HUES64 (cell line): ENCODE measurements around the gene NDUFAF3.
"Not testable (repeated sequence)": the region's sequence is repeated elsewhere in the genome, so short reads cannot be mapped to it uniquely, and the experiment has no call there.

Experiments used
- H3K27ac ChIP-seq: 2 replicates; pipeline ENCODE4 v1.7.0; 2013; ENCODE audit warnings: low read depth, low read length, inconsistent platforms
- H3K27me3 ChIP-seq: 2 replicates; pipeline ENCODE4 v1.6.1; 2013; ENCODE audit warnings: mild to moderate bottlenecking, low read length; ENCODE audit not compliant: insufficient read depth
- H3K36me3 ChIP-seq: 2 replicates; pipeline ENCODE4 v1.6.1; 2013; ENCODE audit warnings: mild to moderate bottlenecking, low read length; ENCODE audit not compliant: insufficient read depth
- H3K4me1 ChIP-seq: 2 replicates; pipeline ENCODE4 v1.6.1; 2013; ENCODE audit warnings: mild to moderate bottlenecking, low read length, moderate library complexity; ENCODE audit not compliant: insufficient read depth
- H3K4me3 ChIP-seq: 2 replicates; pipeline ENCODE4 v1.5.1; 2013; ENCODE audit warnings: mild to moderate bottlenecking, low read length, moderate library complexity
- H3K9ac ChIP-seq: 2 replicates; pipeline ENCODE4 v1.6.1; 2013; ENCODE audit warnings: mild to moderate bottlenecking, low read depth, low read length
- H3K9me3 ChIP-seq: 2 replicates; pipeline ENCODE4 v1.6.1; 2013; ENCODE audit warnings: low read depth, low read length; ENCODE audit not compliant: insufficient read depth
- WGBS: fragments of 150-250, 120-280 bp; methylation state at CpG from one replicate; pipeline ENCODE4 v1.1.7; 2013; ENCODE audit warnings: missing lambda C conversion rate; 5-methylcytosine and 5-hydroxymethylcytosine counted together

NDUFAF3 gene

GRCh38 chr3:49004352-49005302 lies 17.3 kb upstream of the NDUFAF3 start:
- Histone ChIP-seq H3K9me3 (no peaks in the 10 kb centered on the region), H3K36me3 (peaks cover 4% of the 10 kb centered on the region; the same call in 1 of the 2 replicates), H3K27ac (no peak overlapping the region), H3K9ac (no peak overlapping the region), H3K4me3 (no peak overlapping the region), H3K27me3 (no peaks in the 10 kb centered on the region), H3K4me1 (peaks cover 11% of the 10 kb centered on the region)
- 90% methylated on average over 16 of the region's 16 CpGs for WGBS

- Histone ChIP-seq H3K27ac (no peak overlapping the region), H3K9ac (no peak overlapping the region), H3K9me3 (no peaks in the 10 kb centered on the region), H3K4me3 (no peak overlapping the region), H3K36me3 (peaks cover 5% of the 10 kb centered on the region; the same call in 1 of the 2 replicates), H3K27me3 (no peaks in the 10 kb centered on the region), H3K4me1 (0 out of 2 replicates have a peak, but pooled peaks cover 6% of the 10 kb centered on the region)
- WGBS, result 97% methylated on average over 3 of the region's 3 CpGs
These were observed 16.6 kb upstream of the NDUFAF3 start for GRCh38 chr3:49005303-49005680.

- H3K4me3 ChIP-seq, result peak overlapping the region; percentile 96
- no peak overlapping the region for H3K9ac ChIP-seq
- peaks cover 5% of the 10 kb centered on the region; the same call in 1 of the 2 replicates for H3K36me3 ChIP-seq
- H3K27ac ChIP-seq, result no peak overlapping the region
- WGBS, result 93% methylated on average over 5 of the region's 5 CpGs
- H3K4me1 ChIP-seq, result 0 out of 2 replicates have a peak, but pooled peaks cover 6% of the 10 kb centered on the region
- H3K27me3 ChIP-seq, result no peaks in the 10 kb centered on the region
- H3K9me3 ChIP-seq, result no peaks in the 10 kb centered on the region
These were observed 15.9 kb upstream of the NDUFAF3 start for GRCh38 chr3:49005998-49006397.

GRCh38 chr3:49006408-49007067 lies 15.4 kb upstream of the NDUFAF3 start:
- H3K9ac ChIP-seq, result peak overlapping the region; percentile 100
- H3K27ac ChIP-seq, result peak overlapping the region; percentile 100
- WGBS, result 4% methylated on average over 32 of the region's 32 CpGs
- peak overlapping the region; percentile 96 for H3K4me3 ChIP-seq
- peaks cover 9% of the 10 kb centered on the region for H3K36me3 ChIP-seq
- no peaks in the 10 kb centered on the region for H3K9me3 ChIP-seq
- H3K27me3 ChIP-seq, result no peaks in the 10 kb centered on the region
- 0 out of 2 replicates have a peak, but pooled peaks cover 6% of the 10 kb centered on the region for H3K4me1 ChIP-seq

- under 1% methylated on average over 65 of the region's 65 CpGs for WGBS
- Histone ChIP-seq H3K27ac (peak within 1 kb of the TSS; percentile 100), H3K9me3 (no peaks in the 10 kb centered on the region), H3K4me3 (peak within 1 kb of the TSS; percentile 96), H3K27me3 (no peaks in the 10 kb centered on the region), H3K36me3 (peaks cover 16% of the 10 kb centered on the region), H3K9ac (peak within 1 kb of the TSS; percentile 100), H3K4me1 (0 out of 2 replicates have a peak, but pooled peaks cover 6% of the 10 kb centered on the region)
These were observed 14.7 kb upstream of the NDUFAF3 start, which contains the start of gene WDR6 for GRCh38 chr3:49007068-49007770. Gene WDR6 (plus strand): TSS chr3:49007391. CDS start chr3:49007432, 41 bp downstream.

- Histone ChIP-seq H3K27me3 (no peaks in the 10 kb centered on the region), H3K9me3 (no peaks in the 10 kb centered on the region), H3K27ac (peak overlapping the region; percentile 100), H3K36me3 (peaks cover 23% of the 10 kb centered on the region), H3K4me1 (0 out of 2 replicates have a peak, but pooled peaks cover 6% of the 10 kb centered on the region), H3K9ac (peak overlapping the region; percentile 100), H3K4me3 (peak overlapping the region; percentile 96)
- 17% methylated on average over 41 of the region's 41 CpGs for WGBS
These were observed 14.0 kb upstream of the NDUFAF3 start for GRCh38 chr3:49007771-49008528.

GRCh38 chr3:49008627-49009026 lies 13.3 kb upstream of the NDUFAF3 start:
- not testable (repeated sequence) for H3K27me3 ChIP-seq, H3K4me1 ChIP-seq, H3K27ac ChIP-seq, H3K9me3 ChIP-seq, H3K9ac ChIP-seq
- peak overlapping the region; percentile 96 for H3K4me3 ChIP-seq
- peaks cover 30% of the 10 kb centered on the region for H3K36me3 ChIP-seq
- 96% methylated on average over 5 of the region's 5 CpGs for WGBS

- no peaks in the 10 kb centered on the region for H3K27me3 ChIP-seq
- H3K4me3 ChIP-seq, result no peak overlapping the region
- no peak overlapping the region for H3K9ac ChIP-seq
- H3K27ac ChIP-seq, result no peak overlapping the region
- 0 out of 2 replicates have a peak, but pooled peaks cover 6% of the 10 kb centered on the region for H3K4me1 ChIP-seq
- H3K36me3 ChIP-seq, result peaks cover 37% of the 10 kb centered on the region
- no peaks in the 10 kb centered on the region for H3K9me3 ChIP-seq
- 94% methylated on average over 3 of the region's 3 CpGs for WGBS
These were observed 12.5 kb upstream of the NDUFAF3 start for GRCh38 chr3:49009396-49009795.

- WGBS, result 94% methylated on average over 17 of the region's 17 CpGs
- Histone ChIP-seq H3K4me3 (no peak overlapping the region), H3K27me3 (no peaks in the 10 kb centered on the region), H3K27ac (no peak overlapping the region), H3K9me3 (no peaks in the 10 kb centered on the region), H3K4me1 (0 out of 2 replicates have a peak, but pooled peaks cover 6% of the 10 kb centered on the region), H3K36me3 (peaks cover 61% of the 10 kb centered on the region), H3K9ac (no peak overlapping the region)
These were observed 9.4 kb upstream of the NDUFAF3 start for GRCh38 chr3:49012441-49013017.
